OCI-LY1 (cell line): ENCODE measurements around the gene TMC7.

ENCODE experiments used
- EZH2 ChIP-seq: fragments of 200-600 bp; sonication (generic), shearing (Covaris generic); IDR thresholded peaks from 2 replicates; pipeline ENCODE4 v1.8.0; 2017; ENCODE audit warnings: borderline replicate concordance, mixed run types, mild to moderate bottlenecking, antibody characterized with exemption, low read length, moderate library complexity, mixed read lengths
- TF ChIP-seq, protein P1 (sequence below): fragments of 200-600 bp; sonication (generic), shearing (Covaris generic); IDR thresholded peaks from 2 replicates; pipeline ENCODE4 v1.5.1; 2017; ENCODE audit warnings: mild to moderate bottlenecking, antibody characterized with exemption, low read length, moderate library complexity, mixed read lengths

DNA sequence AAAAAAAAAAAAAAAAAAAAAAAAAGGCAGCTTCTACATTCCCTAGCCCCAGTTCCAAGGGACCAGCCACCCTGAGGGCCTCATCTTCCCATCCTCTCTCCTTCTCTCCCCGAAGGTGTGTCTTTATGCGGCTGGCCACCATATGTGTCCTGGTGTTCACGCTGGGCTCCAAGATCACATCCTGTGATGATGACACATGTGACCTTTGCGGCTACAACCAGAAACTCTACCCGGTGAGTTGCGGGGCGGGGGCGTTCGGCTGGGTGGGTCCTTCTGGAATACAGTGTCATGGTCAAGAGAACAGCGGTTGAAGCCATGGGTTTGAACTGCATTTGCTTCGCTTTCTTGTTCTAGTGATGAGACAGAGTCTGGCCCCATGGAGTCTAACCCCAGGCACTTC, 61.0 kb downstream of the TMC7 start:
- TF ChIP-seq, protein P1, sequence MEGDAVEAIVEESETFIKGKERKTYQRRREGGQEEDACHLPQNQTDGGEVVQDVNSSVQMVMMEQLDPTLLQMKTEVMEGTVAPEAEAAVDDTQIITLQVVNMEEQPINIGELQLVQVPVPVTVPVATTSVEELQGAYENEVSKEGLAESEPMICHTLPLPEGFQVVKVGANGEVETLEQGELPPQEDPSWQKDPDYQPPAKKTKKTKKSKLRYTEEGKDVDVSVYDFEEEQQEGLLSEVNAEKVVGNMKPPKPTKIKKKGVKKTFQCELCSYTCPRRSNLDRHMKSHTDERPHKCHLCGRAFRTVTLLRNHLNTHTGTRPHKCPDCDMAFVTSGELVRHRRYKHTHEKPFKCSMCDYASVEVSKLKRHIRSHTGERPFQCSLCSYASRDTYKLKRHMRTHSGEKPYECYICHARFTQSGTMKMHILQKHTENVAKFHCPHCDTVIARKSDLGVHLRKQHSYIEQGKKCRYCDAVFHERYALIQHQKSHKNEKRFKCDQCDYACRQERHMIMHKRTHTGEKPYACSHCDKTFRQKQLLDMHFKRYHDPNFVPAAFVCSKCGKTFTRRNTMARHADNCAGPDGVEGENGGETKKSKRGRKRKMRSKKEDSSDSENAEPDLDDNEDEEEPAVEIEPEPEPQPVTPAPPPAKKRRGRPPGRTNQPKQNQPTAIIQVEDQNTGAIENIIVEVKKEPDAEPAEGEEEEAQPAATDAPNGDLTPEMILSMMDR, result no peak
- TF ChIP-seq EZH2, result no peak
